Keratinocyte (primary cell): ENCODE measurements around the gene NOTUM.

Experiments used
- EZH2 ChIP-seq: IDR thresholded peaks from one replicate; pipeline ENCODE4 v1.6.1; 2012; ENCODE audit warnings: inconsistent platforms, mild to moderate bottlenecking, low read length, moderate library complexity
- TF ChIP-seq, protein P1 (sequence below), 3 experiments: IDR thresholded peaks in 1 of 3; conservative IDR thresholded peaks in 1 of 3; optimal IDR thresholded peaks in 1 of 3; 2 replicates in 2 of 3; 3 replicates in 1 of 3; pipeline versions ENCODE3 to v1.5.1; 2011; ENCODE audit warnings: low read length in 3 of 3, mild to moderate bottlenecking in 3 of 3, moderate library complexity in 2 of 3, control low read depth in 1 of 3, inconsistent platforms in 1 of 3; ENCODE audit not compliant: insufficient read depth in 2 of 3; ENCODE audit errors: extremely low read depth in 1 of 3

- TF ChIP-seq, protein P1, sequence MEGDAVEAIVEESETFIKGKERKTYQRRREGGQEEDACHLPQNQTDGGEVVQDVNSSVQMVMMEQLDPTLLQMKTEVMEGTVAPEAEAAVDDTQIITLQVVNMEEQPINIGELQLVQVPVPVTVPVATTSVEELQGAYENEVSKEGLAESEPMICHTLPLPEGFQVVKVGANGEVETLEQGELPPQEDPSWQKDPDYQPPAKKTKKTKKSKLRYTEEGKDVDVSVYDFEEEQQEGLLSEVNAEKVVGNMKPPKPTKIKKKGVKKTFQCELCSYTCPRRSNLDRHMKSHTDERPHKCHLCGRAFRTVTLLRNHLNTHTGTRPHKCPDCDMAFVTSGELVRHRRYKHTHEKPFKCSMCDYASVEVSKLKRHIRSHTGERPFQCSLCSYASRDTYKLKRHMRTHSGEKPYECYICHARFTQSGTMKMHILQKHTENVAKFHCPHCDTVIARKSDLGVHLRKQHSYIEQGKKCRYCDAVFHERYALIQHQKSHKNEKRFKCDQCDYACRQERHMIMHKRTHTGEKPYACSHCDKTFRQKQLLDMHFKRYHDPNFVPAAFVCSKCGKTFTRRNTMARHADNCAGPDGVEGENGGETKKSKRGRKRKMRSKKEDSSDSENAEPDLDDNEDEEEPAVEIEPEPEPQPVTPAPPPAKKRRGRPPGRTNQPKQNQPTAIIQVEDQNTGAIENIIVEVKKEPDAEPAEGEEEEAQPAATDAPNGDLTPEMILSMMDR (optimal IDR thresholded peaks at IDR 0.05 in 1 of 3, IDR thresholded peaks at IDR 0.05 in 1 of 3, conservative IDR thresholded peaks at IDR 0.05 in 1 of 3; ENCODE audit: extremely low read depth in 1 of 3, insufficient read depth in 2 of 3, low read length in 3 of 3) = no peak
- TF ChIP-seq EZH2 = peak; percentile 98
Measured at GRCh38 chr17:81960130-81960958, 643 bp downstream of the NOTUM start.
